Measurements from ENCODE around the gene CGB5.
"Not testable (repeated sequence)": the region's sequence is repeated elsewhere in the genome, so short reads cannot be mapped to it uniquely, and the experiment has no call there.

Gene CGB5

GRCh38 chr19:49020931-49021895, 22.4 kb upstream of the CGB5 start:
- DNase-seq (ENCODE audit: low read depth, low spot score): no peak

- no peak for DNase-seq (ENCODE audit: low read depth, low spot score)
Measured at GRCh38 chr19:49022116-49022515, 21.5 kb upstream of the CGB5 start.

GRCh38 chr19:49024233-49024632, 19.4 kb upstream of the CGB5 start, which contains the start of gene CGB3:
Gene CGB3, minus strand, starts transcription at chr19:49024333. Its CDS starts 362 bp downstream, at chr19:49023971.
- not testable (repeated sequence) for DNase-seq (ENCODE audit: low read depth, low spot score)

GRCh38 chr19:49025088-49025487, 18.6 kb upstream of the CGB5 start:
- not testable (repeated sequence) for DNase-seq (ENCODE audit: low read depth, low spot score)

GRCh38 chr19:49025599-49025998, 18.0 kb upstream of the CGB5 start:
- DNase-seq (ENCODE audit: low read depth, low spot score): peak; percentile 30

DNA sequence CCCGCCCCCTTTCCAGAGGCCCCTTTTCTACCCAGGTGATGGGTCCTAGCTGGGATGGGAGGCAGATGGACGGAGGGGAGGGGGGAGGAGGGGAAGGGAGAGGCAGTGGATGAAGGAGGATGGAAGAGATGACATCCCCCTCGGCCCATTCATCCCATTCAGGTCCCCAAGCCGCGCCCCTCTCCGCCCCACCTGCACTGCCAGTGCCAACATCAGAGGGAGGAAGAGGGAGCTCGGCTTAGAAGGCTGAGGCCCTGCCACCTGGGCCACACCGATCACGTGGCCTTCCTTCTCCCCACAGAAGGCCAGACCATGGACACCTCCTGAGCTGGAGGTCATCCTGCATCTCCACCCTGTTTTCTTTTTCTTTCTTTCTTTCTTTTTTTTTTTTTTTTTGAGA, 15.0 kb upstream of the CGB5 start:
- not testable (repeated sequence) for DNase-seq (ENCODE audit: low read depth, low spot score)

- DNase-seq (ENCODE audit: low read depth, low spot score): peak; percentile 66
Measured at GRCh38 chr19:49029749-49030148, 13.9 kb upstream of the CGB5 start.

GRCh38 chr19:49030323-49030722, 13.3 kb upstream of the CGB5 start:
- not testable (repeated sequence) for DNase-seq (ENCODE audit: low read depth, low spot score)

- not testable (repeated sequence) for DNase-seq (ENCODE audit: low read depth, low spot score)
Measured at GRCh38 chr19:49031642-49032301, 11.9 kb upstream of the CGB5 start, which contains the start of gene CGB2. Gene CGB2, plus strand, starts transcription at chr19:49031890. Its CDS starts 206 bp downstream, at chr19:49032096.

- not testable (repeated sequence) for DNase-seq (ENCODE audit: low read depth, low spot score)
Measured at GRCh38 chr19:49036815-49037214, 6.8 kb upstream of the CGB5 start, which contains the start of gene CGB1. Gene CGB1, minus strand, starts transcription at chr19:49036895. Its CDS starts 184 bp downstream, at chr19:49036711.

GRCh38 chr19:49038111-49038510, 5.5 kb upstream of the CGB5 start:
- DNase-seq (ENCODE audit: low read depth, low spot score): not testable (repeated sequence)

DNA sequence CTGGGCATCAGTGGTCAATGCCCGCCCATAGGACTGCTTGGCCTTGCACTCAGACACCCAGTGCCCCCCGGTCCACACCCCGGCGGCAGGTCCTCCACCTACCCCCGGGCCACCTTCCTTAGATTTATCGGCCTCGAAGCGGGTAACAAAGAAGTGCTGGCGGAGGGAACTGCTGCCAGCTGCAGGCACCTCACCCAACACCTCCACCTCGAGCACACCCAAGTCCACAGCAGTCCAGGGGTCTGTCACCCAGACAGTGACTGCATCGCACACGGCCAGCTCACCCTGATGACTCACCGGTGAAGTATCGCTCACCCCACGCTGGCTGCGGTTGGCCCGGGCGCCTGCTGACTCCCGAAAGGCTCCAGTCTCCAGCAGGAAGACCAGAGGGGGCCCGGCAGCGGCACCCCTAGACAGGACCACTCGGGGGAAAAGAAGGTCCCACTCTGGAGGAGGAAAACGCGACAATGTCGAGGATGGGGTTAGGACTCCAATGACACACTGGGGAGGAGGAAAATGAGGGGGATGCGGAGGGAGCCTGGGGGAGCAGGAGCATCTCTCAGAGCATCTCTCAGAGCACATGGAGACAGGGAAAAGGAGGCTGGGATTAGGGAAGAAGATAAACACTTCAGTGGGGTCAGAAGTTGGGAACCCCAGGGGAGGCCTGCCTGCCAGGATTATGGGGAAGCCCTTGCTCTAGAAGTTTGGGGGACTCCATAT, 4.9 kb upstream of the CGB5 start:
- DNase-seq (ENCODE audit: low read depth, low spot score): peak; percentile 86

- DNase-seq (ENCODE audit: low read depth, low spot score): not testable (repeated sequence)
Measured at GRCh38 chr19:49039736-49040135, 3.9 kb upstream of the CGB5 start.

DNA sequence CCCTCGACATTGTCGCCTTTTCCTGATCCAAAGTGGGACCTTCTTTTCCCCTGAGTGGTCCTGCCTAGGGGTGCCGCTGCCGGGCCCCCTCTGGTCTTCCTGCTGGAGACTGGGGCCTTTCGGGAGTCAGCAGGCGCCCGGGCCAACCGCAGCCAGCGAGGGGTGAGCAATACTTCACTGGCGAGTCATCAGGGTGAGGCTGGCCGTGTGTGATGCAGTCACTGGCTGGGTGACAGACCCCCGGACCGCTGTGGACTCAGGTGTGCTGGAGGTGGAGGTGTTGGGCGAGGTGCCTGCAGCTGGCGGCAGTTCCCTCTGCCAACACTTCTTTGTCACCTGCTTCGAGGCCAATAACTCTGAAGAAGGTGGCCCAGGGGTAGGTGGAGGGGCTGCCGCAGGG, 1.5 kb upstream of the CGB5 start:
- DNase-seq (ENCODE audit: low read depth, low spot score): peak; percentile 80

DNA sequence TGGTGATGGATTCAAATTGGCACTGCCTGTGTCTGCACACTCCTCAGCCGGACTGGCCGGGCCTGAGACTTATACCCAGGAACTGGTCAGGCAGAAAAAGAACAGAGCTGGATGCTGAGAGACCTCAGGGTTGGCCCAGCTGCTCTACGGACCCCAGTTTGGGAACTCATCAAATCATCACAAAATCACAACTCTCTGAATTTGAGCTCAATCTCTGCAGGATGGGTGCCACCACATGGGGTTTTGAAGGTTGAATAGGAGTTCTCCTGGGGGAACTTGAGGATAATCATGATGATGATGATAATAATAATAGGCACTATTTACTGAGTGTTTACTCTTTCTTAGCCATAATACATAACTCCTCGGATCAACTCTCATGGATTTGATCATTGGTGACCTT, 982 bp upstream of the CGB5 start:
- not testable (repeated sequence) for DNase-seq (ENCODE audit: low read depth, low spot score)

DNA sequence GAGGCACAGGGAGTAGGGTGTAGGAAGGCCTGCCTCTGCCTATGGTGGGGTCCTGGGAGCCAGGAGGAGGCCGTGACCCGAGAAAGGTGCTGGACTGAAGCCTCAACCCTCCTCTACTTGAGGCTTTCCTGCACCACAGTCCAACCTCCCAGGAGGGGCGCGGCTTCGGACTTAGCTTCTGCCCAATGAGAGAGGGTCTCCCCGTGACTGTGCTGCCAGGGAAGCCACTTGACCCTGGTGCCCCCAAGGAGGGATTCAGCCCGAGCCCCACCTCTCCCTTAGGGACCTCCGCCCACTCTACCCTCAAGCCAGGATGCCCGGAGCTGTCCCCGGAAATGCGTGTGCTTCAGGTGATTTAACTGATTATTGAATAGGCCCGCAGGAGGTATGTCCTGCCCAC, 5.4 kb downstream of the CGB5 start, which contains the start of gene CGB8:
Gene CGB8, minus strand, starts transcription at position 101 of the 400 bp plus-strand sequence. CDS start 372 bp downstream, outside the sequence.
- DNase-seq (ENCODE audit: low read depth, low spot score): not testable (repeated sequence)

DNA sequence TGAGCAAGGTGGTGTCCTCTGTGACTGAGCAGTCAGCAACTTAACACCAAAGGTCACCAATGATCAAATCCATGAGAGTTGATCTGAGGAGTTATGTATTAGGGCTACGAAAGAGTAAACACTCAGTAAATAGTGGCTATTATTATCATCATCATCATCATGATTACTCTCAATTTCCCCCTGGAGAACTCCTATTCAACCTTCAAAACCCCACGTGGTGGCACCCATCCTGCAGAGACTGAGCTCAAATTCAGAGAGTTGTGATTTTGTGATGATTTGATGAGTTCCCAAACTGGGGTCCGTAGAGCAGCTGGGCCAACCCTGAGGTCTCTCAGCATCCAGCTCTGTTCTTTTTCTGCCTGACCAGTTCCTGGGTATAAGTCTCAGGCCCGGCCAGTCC, 6.2 kb downstream of the CGB5 start:
- DNase-seq (ENCODE audit: low read depth, low spot score): not testable (repeated sequence)

GRCh38 chr19:49050376-49051033, 6.9 kb downstream of the CGB5 start:
- peak; percentile 83 for DNase-seq (ENCODE audit: low read depth, low spot score)

DNA sequence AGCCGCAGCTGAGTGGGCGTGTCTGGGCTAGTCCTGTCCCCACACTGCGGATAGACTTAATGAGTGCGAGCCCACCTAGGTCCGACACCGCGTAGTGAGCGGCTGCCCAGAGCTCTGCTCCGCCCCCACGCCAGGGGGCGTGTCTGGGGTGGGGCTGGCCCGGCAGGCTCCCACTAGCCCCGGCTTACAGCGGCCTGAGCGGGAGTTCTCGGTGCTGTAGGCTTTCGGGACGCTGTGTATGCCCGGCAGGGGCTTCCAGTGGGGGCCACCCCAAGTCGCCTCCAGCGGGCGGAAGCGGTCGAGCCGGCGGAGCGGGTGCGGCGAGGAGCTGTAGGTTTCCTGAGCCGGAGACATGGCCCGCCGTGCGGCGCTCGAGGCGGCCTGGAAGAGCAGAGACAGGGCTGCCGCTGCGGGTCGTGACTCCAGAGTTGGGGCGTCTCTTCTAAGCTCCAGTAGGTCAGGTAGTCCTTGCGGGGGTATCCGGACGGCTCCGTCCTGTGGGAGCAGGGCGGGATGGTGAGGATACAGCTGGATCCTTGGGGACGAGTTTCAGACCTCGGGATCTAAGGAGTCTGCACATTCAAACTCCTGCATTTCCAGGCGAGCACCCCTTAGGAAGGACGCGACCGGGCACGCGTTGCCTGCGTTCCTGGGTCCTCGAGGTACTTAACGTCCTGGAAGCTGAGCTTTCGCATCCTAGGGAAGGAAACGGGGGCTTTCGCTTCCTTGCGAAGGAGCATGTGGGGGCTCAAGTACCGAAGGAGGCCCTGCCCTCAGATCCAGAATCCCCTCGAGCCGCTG, 12.7 kb downstream of the CGB5 start:
- peak; percentile 84 for DNase-seq (ENCODE audit: low read depth, low spot score)
